Gastrocnemius medialis (tissue), 4 donors: ENCODE data around the gene CCDC13. TPM values are rescaled to one million over a fixed set of nuclear protein-coding genes. Genes with fewer than 3 reads are reported as not detected.

Source experiments
- ATAC-seq, 2 donors: fragments of 150-250 bp; one replicate each; pipeline ENCODE4 v1.9.1; 2016
- DNase-seq, 2 donors: peaks; one replicate each; pipeline ENCODE4 v3.0.0-alpha.2; 2019
- H3K27ac ChIP-seq, 4 donors: fragments of 200-600 bp; sonication (generic); 1 replicate in 1 of 4; 2 replicates in 3 of 4; pipeline ENCODE4 v1.5.1; 2016 to 2018; ENCODE audit warnings: mild to moderate bottlenecking in 2 of 4, moderate library complexity in 1 of 4
- H3K27me3 ChIP-seq, 3 donors: fragments of 200-600 bp; sonication (generic) in 2 of 3; 1 replicate in 1 of 3; 2 replicates in 2 of 3; pipeline versions ENCODE4 v1.5.1 to v1.6.0; 2016 to 2019; ENCODE audit warnings: mild to moderate bottlenecking in 1 of 3, moderate library complexity in 1 of 3
- H3K36me3 ChIP-seq, 2 donors: fragments of 200-600 bp; sonication (generic) in 1 of 2; one replicate each; pipeline ENCODE4 v1.5.1; 2017 to 2018
- H3K4me1 ChIP-seq, 2 donors: fragments of 200-600 bp; sonication (generic) in 1 of 2; one replicate each; pipeline ENCODE4 v1.5.1; 2016 to 2017; ENCODE audit warnings: mild to moderate bottlenecking in 2 of 2
- H3K4me3 ChIP-seq, 4 donors: fragments of 200-600 bp; sonication (generic) in 3 of 4; 1 replicate in 1 of 4; 2 replicates in 3 of 4; pipeline ENCODE4 v1.5.1; 2016 to 2019; ENCODE audit warnings: mild to moderate bottlenecking in 2 of 4
- H3K9me3 ChIP-seq, 3 donors: fragments of 200-600 bp; sonication (generic) in 2 of 3; 1 replicate in 1 of 3; 2 replicates in 2 of 3; pipeline ENCODE4 v1.5.1; 2016 to 2019
- POLR2A ChIP-seq, 2 donors: fragments of 450-650 bp; IDR thresholded peaks; one replicate each; pipeline ENCODE4 v1.6.1; 2017; ENCODE audit warnings: antibody characterized with exemption in 2 of 2, mild to moderate bottlenecking in 2 of 2, moderate library complexity in 2 of 2
- in situ Hi-C, 4 donors: fragments of 200-750 bp; cut with MboI; loops; one replicate each; pipeline versions ENCODE4 v1.15.0 to v1.8.0; 2017; ENCODE audit warnings: low sequenced_read_pairs in 4 of 4
- intact Hi-C: fragments of 100-400 bp; cut with DNase I; formaldehyde crosslinking; loops from one replicate; pipeline ENCODE4 v1.15.1; 2023; ENCODE audit warnings: low total_unique reads
- total RNA-seq, 4 donors: library from RNA; depleted of rRNA; stranded (reverse); fragments of >200 nt; gene quantifications; one replicate each; pipeline versions ENCODE4 v1.1.0 to v1.2.3, GENCODE V29; 2016
- TF ChIP-seq, protein P1 (sequence below), 5 experiments: fragments of 450-650 bp in 3 of 5; fragments of 200-600 bp in 2 of 5; sonication (generic) in 2 of 5; IDR thresholded peaks in 4 of 5; conservative IDR thresholded peaks in 1 of 5; 1 replicate in 4 of 5; 2 replicates in 1 of 5; pipeline ENCODE4 v1.5.1; 2016 to 2019; ENCODE audit warnings: antibody characterized with exemption in 5 of 5, mild to moderate bottlenecking in 3 of 5, moderate library complexity in 3 of 5

Gene CCDC13
- total RNA-seq, 4 donors from 2014 or later, result 0.12 to 1.5 (median 1.1) TPM

DNA sequence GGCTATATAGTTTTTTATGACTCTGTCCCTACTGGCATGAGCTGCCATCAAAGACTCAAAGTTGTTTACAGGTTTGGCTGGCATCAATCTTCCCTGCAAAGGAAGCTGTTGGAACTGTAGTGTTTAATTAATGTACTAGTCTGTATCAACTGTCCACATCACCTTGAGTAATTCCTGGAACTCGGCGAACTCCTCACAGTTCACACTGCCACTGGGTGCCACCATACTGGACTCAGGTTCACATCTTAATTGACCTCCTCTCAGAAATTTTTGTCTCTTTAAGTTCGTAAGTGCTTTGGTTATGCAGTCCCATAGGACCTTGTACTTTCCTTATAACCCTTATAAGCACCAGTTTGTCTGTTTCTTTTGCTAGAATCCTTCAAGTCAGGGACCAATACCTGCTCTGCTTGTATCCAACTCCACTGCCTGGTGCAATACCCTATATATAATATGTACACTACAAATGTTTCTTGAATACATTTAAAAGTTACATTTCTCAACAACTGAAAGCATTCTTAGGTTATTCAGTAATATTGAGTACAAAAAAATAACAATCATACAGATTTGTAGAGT, 28.1 kb upstream of the CCDC13 start:
- H3K36me3 ChIP-seq, result no peaks in the 10 kb centered on the region
- no peaks in the 10 kb centered on the region for H3K9me3 ChIP-seq
- in situ Hi-C loops, result no loop called here
- no peak for ATAC-seq
- H3K27ac ChIP-seq, result peak overlapping the region; percentile 2 to 97 (median 58)
- no peak for DNase-seq
- intact Hi-C loops, result loop anchor here (10.0 kb wide), 1 partner anchor 1586 kb away; no protein-coding TSS in a partner anchor
- H3K4me3 ChIP-seq, result no peak overlapping the region
- no peaks in the 10 kb centered on the region for H3K27me3 ChIP-seq
- TF ChIP-seq POLR2A (IDR thresholded peaks at IDR 0.05), result no peak
- TF ChIP-seq, protein P1, sequence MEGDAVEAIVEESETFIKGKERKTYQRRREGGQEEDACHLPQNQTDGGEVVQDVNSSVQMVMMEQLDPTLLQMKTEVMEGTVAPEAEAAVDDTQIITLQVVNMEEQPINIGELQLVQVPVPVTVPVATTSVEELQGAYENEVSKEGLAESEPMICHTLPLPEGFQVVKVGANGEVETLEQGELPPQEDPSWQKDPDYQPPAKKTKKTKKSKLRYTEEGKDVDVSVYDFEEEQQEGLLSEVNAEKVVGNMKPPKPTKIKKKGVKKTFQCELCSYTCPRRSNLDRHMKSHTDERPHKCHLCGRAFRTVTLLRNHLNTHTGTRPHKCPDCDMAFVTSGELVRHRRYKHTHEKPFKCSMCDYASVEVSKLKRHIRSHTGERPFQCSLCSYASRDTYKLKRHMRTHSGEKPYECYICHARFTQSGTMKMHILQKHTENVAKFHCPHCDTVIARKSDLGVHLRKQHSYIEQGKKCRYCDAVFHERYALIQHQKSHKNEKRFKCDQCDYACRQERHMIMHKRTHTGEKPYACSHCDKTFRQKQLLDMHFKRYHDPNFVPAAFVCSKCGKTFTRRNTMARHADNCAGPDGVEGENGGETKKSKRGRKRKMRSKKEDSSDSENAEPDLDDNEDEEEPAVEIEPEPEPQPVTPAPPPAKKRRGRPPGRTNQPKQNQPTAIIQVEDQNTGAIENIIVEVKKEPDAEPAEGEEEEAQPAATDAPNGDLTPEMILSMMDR (IDR thresholded peaks at IDR 0.05 in 4 of 5, conservative IDR thresholded peaks at IDR 0.05 in 1 of 5), result no peak
- peaks cover 36 to 41% of the 10 kb centered on the region in 2 donors for H3K4me1 ChIP-seq

DNA sequence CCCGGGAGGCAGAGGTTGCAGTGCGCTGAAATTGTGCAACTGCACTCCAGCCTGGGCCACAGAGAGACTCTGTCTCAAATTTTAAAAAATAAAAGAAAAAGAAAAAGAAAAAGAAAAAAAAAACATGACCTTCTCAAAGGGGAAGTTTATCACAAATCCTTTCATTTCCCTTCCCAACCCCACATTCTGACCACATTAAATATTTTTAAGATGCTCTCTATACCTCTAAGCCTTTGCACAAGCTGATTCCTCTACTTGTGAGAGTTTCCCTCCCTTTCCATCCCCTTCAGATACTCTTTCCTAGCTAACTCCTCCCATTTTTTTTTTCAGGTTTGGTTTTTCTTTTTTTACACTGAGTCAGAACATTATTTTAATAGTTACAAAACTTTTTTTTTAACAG, 27.2 kb upstream of the CCDC13 start:
- no peak overlapping the region for H3K4me3 ChIP-seq
- no peak for TF ChIP-seq POLR2A (IDR thresholded peaks at IDR 0.05)
- TF ChIP-seq, protein P1 (IDR thresholded peaks at IDR 0.05 in 4 of 5, conservative IDR thresholded peaks at IDR 0.05 in 1 of 5), result no peak
- H3K27ac ChIP-seq, result peak overlapping the region in 3 of 4 donors; percentile 20 to 97 (median 95)
- in situ Hi-C loops, result no loop called here
- peaks cover 34 to 41% of the 10 kb centered on the region in 2 donors for H3K4me1 ChIP-seq
- no peaks in the 10 kb centered on the region for H3K27me3 ChIP-seq
- DNase-seq (no peak), ATAC-seq (no peak)
- H3K9me3 ChIP-seq, result no peaks in the 10 kb centered on the region
- intact Hi-C loops, result loop anchor here (10.0 kb wide), 1 partner anchor 1585 kb away; no protein-coding TSS in a partner anchor
- no peaks in the 10 kb centered on the region for H3K36me3 ChIP-seq

DNA sequence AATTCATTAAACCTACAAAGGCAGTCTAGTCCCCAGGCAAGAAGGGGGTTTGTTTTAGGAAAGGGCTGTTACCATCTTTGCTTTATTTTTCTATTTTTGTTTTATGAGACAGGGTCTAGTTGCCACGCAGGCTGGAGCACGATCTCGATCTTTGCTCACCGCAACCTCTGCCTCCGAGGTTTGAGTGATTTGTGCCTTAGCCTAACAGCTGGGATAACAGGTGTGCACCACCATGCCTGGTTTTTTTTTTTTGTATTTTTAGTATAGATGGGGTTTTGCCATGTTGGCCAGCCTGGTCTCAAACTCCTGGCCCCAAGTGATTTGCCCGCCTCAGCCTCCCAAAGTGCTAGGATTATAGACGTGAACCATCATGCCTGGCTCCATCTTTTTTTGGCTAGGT, 26.3 kb upstream of the CCDC13 start:
- H3K4me1 ChIP-seq, result peaks cover 29 to 41% of the 10 kb centered on the region in 2 donors
- TF ChIP-seq, protein P1 (IDR thresholded peaks at IDR 0.05 in 4 of 5, conservative IDR thresholded peaks at IDR 0.05 in 1 of 5), result no peak
- no peak for TF ChIP-seq POLR2A (IDR thresholded peaks at IDR 0.05)
- ATAC-seq, result no peak
- intact Hi-C loops (no loop called here), in situ Hi-C loops (no loop called here)
- no peaks in the 10 kb centered on the region for H3K27me3 ChIP-seq
- no peaks in the 10 kb centered on the region for H3K9me3 ChIP-seq
- no peak overlapping the region for H3K4me3 ChIP-seq
- DNase-seq, result no peak
- H3K27ac ChIP-seq, result peak overlapping the region in 1 of 4 donors; percentile 14
- no peaks in the 10 kb centered on the region for H3K36me3 ChIP-seq

DNA sequence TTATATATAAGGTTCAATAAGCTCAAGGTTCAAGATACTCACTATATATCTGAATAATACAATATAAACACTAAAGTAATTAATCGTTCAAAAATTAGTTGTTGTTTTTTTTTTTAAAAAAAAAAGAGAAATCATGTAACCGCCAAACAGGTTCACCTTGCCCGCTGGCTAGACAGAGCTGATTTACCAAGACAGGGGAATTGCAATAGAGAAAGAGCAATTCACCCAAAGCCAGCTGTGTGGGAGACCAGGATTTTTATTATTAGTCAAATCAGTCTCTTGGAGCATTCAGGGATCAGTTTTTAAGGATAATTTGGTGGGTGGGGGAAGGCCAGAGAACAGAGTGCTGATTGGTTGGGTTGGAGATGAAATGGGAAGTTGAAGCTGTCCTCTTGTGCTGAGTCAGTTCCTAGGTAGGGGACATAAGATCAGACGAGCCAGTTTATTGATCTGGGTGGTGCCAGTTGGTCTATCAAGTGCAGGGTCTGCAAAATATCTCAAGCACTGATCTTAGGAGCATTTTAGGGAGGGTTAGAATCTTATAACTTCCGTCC, 23.4 kb upstream of the CCDC13 start:
- Histone ChIP-seq H3K4me3 (no peak overlapping the region), H3K4me1 (peaks cover 9 to 22% of the 10 kb centered on the region in 2 donors), H3K9me3 (no peaks in the 10 kb centered on the region), H3K27me3 (no peaks in the 10 kb centered on the region), H3K36me3 (peaks cover 0 to 17% of the 10 kb centered on the region in 2 donors), H3K27ac (no peak overlapping the region)
- TF ChIP-seq, protein P1 (IDR thresholded peaks at IDR 0.05 in 4 of 5, conservative IDR thresholded peaks at IDR 0.05 in 1 of 5), result no peak
- no peak for TF ChIP-seq POLR2A (IDR thresholded peaks at IDR 0.05)
- DNase-seq (no peak), ATAC-seq (no peak)
- in situ Hi-C loops (no loop called here), intact Hi-C loops (no loop called here)
